Urinary bladder (tissue), 4 donors: Measurements from ENCODE around the gene COQ8A. TPM values are rescaled to one million over a fixed set of nuclear protein-coding genes. Genes with fewer than 3 reads are reported as not detected.

Source experiments
- DNase-seq: peaks from one replicate; pipeline ENCODE4 v3.0.0-alpha.2; 2015; ENCODE audit errors: extremely low spot score
- H3K27ac ChIP-seq: one replicate; pipeline ENCODE4 v1.5.1; 2013; ENCODE audit warnings: low read depth, mild to moderate bottlenecking, moderate library complexity
- H3K36me3 ChIP-seq: one replicate; pipeline ENCODE4 v1.6.1; 2013; ENCODE audit warnings: mild to moderate bottlenecking, moderate library complexity; ENCODE audit not compliant: insufficient read depth
- H3K4me1 ChIP-seq: one replicate; pipeline ENCODE4 v1.6.1; 2013; ENCODE audit warnings: mild to moderate bottlenecking, moderate library complexity; ENCODE audit not compliant: insufficient read depth
- H3K4me3 ChIP-seq: one replicate; pipeline ENCODE4 v1.5.1; 2013; ENCODE audit warnings: low read depth, low read length
- whole genome bisulfite sequencing: extraction: QIAGEN DNeasy Blood & Tissue Kit; methylation state at CpG from one replicate; pipeline ENCODE4 v1.1.7; 2013; 5-methylcytosine and 5-hydroxymethylcytosine counted together
- polyA plus RNA-seq: library from polyadenylated mRNA; stranded (reverse); fragments of 200-250 nt; gene quantifications from one replicate; pipeline ENCODE4 v1.2.3, GENCODE V29; 2013
- total RNA-seq: library from RNA; depleted of rRNA; stranded (reverse); fragments of >200 nt; gene quantifications from one replicate; pipeline ENCODE4 v1.2.3, GENCODE V29; 2014
- donor health status: healthy with polysubstance abuse.
- donor health status: healthy.

The COQ8A gene
- total and polyA plus RNA-seq, 2 donors, result 17.8 to 113 TPM

DNA sequence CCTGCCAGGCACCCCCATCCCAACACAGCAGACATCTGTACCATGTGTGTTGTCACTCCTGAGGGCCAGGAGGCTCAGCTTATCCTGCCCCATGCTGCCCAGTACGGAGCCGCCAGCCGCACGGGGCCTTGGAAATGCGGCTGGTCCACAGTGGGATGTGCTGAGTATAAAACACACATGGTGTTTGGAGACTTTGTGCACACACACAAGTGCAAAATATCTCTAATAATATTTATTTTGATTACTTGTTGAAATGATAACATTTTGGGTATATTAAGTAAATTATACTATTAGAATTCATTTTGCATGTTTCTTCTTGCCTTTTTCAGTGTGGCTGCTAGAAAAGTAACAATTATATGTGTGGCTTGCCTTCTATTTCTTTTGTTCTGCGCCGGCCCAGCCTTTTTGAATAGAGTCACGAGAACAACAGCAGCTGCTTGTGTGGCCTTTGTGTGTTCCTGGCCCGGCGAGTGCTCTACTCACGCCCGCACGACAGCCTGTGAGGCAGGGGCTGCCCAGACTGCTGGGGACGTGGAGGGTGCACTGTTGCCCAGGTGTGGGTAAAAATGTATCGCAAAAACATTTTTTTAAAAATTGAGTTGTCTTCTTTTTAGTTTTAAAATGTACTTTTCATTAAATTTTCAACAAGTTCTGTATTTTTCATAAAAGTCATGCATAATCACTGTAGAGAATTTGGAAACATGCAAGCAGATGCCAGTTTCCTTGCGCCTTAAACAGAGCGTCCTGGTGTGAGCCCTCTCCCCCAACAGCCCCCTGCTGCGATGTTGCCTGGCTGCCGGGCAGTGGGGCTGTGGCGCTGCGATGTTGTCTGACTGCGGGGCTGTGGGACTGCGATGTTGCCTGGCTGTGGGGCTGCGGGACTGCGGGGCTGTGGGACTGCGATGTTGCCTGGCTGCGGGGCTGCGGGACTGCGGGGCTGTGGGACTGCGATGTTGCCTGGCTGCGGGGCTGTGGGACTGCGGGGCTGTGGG lies 35.5 kb downstream of the COQ8A start:
- H3K4me3 ChIP-seq, result no peak overlapping the region
- H3K27ac ChIP-seq, result no peak overlapping the region
- H3K36me3 ChIP-seq, result no peaks in the 10 kb centered on the region
- H3K4me1 ChIP-seq, result no peaks in the 10 kb centered on the region
- DNase-seq, result no peak
- 91% methylated on average over 29 of the region's 32 CpGs for WGBS

DNA sequence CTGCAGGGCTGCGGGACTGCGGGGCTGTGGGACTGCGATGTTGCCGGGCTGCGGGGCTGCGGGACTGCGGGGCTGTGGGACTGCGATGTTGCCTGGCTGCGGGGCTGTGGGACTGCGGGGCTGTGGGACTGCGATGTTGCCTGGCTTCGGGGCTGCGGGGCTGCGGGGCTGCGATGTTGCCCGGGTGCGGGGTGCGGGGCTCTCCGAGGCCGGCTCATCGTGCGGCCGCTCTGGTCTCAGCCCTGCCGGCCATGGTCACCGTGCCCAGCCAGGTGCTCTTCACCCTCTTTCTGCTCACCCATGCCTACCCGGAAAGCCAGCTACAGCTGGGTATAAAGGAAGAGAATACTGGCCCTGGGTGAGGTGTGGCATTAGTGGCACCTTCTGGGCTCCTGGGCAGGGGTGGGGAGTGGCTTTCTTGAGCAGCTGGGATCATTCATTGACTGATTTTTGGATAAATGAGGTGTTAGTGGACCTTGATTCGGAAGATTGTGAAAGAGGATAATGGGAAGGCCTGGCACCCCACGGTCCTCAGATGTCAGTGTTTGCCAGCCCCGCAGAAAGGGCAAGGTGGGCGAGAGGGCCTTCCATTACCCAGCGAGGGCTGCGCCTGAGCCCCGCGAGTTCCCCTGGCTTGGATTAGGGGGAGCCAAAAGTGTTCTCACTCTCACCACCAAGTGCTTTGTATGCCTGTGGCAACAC lies 36.3 kb downstream of the COQ8A start:
- H3K4me3 ChIP-seq, result no peak overlapping the region

DNA sequence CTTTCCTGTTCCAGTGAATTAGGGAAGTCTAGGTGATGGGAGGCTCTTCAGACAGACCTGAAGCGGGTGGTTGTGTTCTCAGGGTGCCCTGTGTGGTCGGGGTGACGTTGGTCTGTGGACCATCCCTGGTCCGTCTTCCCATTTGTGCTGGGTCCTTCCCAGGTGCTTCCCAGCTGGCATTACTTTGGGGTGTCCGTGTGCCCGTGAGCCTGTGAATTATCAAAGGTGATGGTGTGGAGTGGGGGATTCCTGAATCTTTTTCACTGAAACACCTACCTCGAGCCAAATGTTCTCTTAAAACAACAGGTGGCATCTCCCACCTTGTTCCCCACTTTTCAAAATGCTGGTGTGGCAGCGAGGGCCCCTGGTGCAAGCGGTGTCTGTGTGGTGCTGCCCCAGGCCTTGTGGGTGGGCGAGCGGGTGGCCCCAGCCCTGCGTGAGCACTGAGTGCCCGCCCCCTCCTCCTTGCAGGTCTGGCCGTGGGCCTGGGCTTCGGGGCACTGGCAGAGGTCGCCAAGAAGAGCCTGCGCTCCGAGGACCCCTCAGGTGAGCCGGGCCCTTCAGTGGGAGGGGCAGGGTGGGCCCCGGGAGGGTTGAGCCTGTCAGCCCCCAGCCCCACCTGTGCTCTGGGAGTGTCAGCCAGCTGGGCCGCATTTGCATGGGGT lies 37.0 kb downstream of the COQ8A start:
- no peak for DNase-seq
- Histone ChIP-seq H3K4me1 (no peaks in the 10 kb centered on the region), H3K4me3 (no peak overlapping the region), H3K36me3 (no peaks in the 10 kb centered on the region), H3K27ac (no peak overlapping the region)
- WGBS, result 94% methylated on average over 21 of the region's 21 CpGs

More for the DNA sequence above, 36.3 kb downstream of the COQ8A start:
- DNase-seq, result no peak
- WGBS, result 97% methylated on average over 34 of the region's 34 CpGs
- no peaks in the 10 kb centered on the region for H3K36me3 ChIP-seq
- no peaks in the 10 kb centered on the region for H3K4me1 ChIP-seq
- no peak overlapping the region for H3K27ac ChIP-seq

DNA sequence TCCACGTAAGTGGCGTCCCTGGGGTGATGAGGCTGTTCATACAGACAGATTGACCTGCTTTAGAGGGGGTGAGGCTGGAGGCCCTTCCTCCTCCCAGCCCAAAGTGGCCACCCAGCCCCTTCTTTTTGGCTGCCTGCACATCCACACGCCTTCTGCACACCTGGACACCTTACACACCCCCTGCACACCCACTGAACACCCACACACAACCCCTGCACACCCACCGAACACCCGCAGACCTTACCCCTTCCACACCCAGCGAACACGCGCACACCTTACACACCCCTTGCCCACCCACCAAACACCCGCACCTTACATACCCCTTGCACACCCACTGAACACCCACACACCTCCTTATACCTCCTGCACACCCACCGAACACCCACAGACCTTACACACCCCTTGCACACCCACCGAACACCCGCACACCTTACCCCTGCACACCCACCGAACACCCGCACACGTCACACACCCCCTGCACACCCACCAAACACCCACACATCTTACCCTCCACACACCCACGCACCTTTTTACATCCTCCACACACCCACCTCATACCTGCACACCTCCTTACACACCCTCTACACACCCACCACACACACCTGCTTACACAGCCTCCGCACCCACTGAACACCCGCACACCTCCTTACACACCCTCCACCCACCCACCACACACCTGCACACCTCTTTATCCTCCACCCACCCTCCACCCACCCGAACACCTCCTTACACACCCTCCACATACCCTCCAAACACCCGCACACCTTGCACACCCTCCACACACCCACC lies 37.7 kb downstream of the COQ8A start:
- Histone ChIP-seq H3K4me1 (no peaks in the 10 kb centered on the region), H3K27ac (no peak overlapping the region), H3K36me3 (peaks cover 1% of the 10 kb centered on the region), H3K4me3 (no peak overlapping the region)
- no peak for DNase-seq
- 94% methylated on average over 20 of the region's 20 CpGs for WGBS

DNA sequence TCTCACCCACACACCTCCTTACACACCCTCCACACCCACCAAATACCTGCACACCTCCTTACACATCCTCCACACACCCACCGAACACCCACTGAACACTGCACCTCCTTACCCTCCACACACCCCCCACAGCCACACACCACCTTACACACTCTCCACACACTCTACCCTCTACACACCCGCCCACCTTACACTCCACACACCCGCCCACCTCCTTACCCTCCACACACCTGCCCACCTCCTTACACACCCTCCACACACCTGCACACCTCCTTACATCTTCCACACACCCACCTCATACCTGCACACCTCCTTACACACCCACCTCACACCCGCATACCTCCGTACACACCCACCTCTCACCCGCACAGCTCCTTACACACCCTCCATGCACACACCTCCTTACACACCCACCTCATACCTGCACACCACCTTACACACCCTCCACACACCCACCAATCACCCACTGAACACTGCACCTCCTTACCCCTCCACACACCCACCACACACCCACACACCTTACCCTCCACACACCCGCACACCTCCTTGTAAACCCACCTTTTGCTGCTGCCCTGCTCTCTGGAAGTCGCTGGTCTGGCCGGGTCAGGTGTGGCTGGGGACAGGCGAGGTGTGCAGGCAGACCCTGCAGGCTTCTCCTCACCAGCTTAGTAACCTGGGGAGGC lies 38.5 kb downstream of the COQ8A start:
- 96% methylated on average over 10 of the region's 10 CpGs for WGBS
- H3K27ac ChIP-seq, result no peak overlapping the region
- no peaks in the 10 kb centered on the region for H3K4me1 ChIP-seq
- DNase-seq, result no peak
- H3K36me3 ChIP-seq, result peaks cover 2% of the 10 kb centered on the region
- no peak overlapping the region for H3K4me3 ChIP-seq

DNA sequence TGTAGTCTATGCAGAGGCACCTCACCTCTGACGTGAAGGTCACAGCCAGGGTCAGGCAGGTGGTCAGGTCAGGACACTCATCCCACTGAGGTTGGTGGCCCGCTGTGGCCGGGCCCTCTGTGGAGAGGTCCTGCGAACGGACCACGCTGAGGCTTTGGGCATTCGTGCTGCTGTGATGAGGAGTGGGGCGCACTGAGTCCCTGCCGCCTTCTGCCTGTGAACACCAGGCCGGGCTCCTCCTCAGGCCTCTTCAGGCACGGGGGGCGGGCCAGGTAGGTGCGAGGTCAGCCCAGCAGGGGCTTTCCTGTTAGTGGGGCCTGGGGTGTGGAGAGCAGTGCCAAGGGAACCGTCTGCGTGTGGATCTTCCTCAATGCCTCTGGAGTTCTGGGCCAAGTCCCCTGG lies 39.0 kb downstream of the COQ8A start:
- Histone ChIP-seq H3K36me3 (peaks cover 2% of the 10 kb centered on the region), H3K4me1 (no peaks in the 10 kb centered on the region), H3K27ac (no peak overlapping the region), H3K4me3 (no peak overlapping the region)
- 89% methylated on average over 15 of the region's 15 CpGs for WGBS
- no peak for DNase-seq

DNA sequence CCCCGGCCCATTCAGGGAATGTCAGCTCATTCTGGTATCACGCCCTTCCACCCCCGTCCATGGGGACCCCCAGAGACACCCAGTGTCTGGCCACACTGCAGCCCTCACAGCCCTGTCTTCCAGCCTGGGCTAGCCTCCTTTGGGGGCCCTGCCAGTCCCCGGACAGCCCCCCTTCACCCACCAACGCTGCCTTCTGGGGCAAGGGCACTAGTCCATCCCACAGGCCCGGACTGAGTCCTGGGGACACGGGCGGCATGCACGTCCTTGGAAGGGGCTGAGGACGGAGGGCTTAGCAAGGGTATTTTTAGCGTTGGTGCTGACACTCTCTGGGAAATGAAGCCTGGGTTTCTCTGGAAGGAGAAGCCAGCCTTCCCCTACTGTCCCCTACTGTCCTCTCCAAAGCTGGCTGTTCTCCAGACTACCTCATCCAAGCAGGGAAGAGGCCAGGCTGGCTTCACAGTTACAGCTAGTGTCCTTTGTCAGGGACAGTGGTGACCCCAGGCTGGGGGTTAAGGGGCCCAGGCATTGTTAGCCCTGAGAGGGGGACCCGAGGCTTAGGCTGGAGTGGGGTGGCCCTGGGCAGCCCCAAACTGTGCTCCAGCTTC lies 39.5 kb downstream of the COQ8A start:
- Histone ChIP-seq H3K36me3 (peaks cover 2% of the 10 kb centered on the region), H3K4me1 (no peaks in the 10 kb centered on the region), H3K27ac (no peak overlapping the region), H3K4me3 (no peak overlapping the region)
- DNase-seq, result no peak
- 78% methylated on average over 12 of the region's 12 CpGs for WGBS

DNA sequence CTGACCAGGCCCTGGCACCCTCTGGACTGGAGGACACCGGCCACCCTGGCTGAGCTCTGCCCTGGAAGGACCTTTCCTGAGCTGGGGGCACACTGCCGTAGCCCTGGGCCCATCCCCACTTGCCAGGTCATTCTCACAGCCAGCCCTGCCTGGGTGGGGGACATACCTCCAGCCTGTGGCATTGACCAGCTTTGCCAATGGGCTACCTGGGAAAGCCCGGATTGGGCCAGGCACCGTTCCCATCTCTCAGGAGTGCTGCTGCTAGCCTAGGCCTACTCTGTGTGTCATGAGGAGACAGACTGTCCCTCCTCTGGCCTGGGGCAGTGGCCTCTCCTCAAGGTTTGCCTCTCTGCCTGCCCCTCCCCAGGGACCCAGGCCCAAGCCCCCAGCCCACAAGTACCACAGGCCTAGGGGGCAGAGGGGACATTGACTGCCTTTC lies 40.0 kb downstream of the COQ8A start:
- H3K4me1 ChIP-seq, result no peaks in the 10 kb centered on the region
- no peak overlapping the region for H3K4me3 ChIP-seq
- no peak for DNase-seq
- H3K27ac ChIP-seq, result no peak overlapping the region
- H3K36me3 ChIP-seq, result peaks cover 4% of the 10 kb centered on the region
- 97% methylated on average over 4 of the region's 4 CpGs for WGBS

DNA sequence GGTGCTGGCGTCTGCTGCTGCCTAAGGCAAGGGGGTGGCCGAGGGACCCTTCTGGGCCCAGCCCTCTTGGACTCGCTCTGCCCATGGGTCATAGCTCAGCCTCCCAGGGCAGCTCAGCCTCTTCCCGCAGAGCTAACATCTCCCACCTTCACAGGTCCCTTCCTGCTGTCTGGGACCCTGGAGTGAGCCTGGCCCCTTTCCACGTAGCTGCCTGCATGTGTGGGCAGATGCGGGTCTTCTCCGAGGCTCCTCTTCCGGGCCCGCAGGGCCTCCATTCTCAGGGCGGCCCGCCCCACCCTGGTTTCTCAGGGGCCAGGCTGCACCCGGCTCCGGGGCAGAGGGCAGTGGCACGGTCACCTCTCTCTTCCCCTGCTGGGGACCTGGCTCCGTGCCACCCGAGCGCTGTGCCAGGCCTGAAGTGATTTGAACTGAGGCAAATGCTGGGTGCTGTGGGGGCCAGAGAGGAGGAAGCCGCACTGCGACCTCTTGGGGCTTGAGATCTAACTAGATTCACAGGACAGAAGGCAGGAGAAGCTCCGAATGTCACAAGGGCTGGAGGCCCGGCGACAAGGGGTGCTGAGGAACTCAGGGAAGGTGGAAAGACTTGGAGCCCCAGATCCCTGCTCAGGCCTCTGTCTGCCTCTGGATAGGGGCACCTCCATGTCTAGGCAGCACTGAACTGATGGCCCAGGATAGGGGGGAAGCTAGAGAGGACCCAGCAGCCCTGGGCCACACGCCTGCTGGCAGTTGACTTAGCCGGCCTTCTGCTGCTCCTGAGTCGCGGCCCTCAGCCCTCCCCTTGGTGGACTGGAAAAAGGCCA lies 40.7 kb downstream of the COQ8A start:
- DNase-seq, result no peak
- no peak overlapping the region for H3K27ac ChIP-seq
- WGBS, result 90% methylated on average over 26 of the region's 26 CpGs
- H3K4me1 ChIP-seq, result no peaks in the 10 kb centered on the region
- no peak overlapping the region for H3K4me3 ChIP-seq
- H3K36me3 ChIP-seq, result peaks cover 6% of the 10 kb centered on the region

DNA sequence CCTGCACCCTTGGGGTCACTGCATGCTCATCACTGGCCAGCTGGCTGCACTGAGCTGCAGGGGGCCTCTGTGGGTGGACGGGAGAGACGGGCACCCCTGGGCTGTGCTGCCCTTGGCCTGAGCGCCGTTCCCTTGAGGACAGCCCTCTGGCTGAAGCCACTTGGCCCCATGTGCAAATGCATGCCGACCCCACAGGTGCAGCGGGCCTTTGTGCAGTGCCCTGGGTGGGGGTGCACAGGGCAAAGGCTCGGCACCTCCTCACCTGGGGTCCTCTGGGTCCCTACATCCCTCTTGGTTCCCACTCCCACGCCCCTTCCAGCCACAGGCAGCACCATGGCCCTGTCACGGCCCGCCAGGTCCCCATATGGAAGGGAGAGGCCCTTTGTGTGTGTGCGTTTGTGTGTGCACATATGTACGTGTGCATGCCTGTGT lies 41.3 kb downstream of the COQ8A start:
- no peak overlapping the region for H3K4me3 ChIP-seq
- no peak for DNase-seq
- 92% methylated on average over 12 of the region's 12 CpGs for WGBS
- H3K27ac ChIP-seq, result no peak overlapping the region
- H3K4me1 ChIP-seq, result no peaks in the 10 kb centered on the region
- peaks cover 6% of the 10 kb centered on the region for H3K36me3 ChIP-seq

DNA sequence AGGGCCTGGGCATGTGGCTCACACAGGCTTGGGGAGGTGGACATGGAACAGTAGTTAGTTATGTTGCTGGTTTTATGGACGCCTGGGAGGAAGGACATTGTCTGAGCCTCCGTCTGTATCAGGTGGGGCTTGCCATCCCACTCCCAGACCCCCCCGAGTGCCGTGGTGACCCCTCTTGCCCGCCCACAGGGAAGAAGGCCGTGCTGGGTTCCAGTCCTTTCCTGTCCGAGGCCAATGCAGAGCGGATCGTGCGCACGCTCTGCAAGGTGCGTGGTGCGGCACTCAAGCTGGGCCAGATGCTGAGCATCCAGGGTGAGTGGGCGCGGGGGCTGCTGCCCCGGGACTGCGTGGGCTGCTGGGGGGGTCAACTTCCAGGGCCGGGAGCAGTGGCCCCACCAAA lies 41.7 kb downstream of the COQ8A start:
- peaks cover 6% of the 10 kb centered on the region for H3K36me3 ChIP-seq
- H3K4me1 ChIP-seq, result no peaks in the 10 kb centered on the region
- H3K4me3 ChIP-seq, result no peak overlapping the region
- 91% methylated on average over 18 of the region's 18 CpGs for WGBS
- H3K27ac ChIP-seq, result no peak overlapping the region
- no peak for DNase-seq
